ENCODE results near the gene VPS54. TPM values are rescaled to one million over a fixed set of nuclear protein-coding genes. Genes with fewer than 3 reads are reported as not detected.

Gene VPS54
- polyA plus RNA-seq, 3 donors = 11.4 to 17.3 (median 11.5) TPM

DNA sequence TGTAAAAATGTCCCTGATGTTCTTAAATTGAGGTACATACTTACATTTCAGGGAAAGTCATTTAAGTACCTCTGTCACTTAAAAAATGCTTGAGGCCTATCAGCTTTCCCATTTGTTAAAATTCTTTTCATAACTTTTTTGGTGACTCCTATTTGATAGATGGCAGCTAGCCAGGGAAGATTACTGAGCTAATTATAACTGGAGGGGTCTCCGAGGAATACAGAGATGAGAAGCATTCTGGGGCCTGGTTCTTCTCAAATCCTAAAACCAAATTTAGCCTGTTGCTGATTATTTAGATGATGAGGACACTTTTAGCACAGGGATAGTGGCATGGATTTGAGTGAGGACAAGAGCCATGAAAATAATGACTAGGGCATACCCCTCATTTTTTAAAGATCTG is 172.7 kb downstream of the VPS54 start:
- Histone ChIP-seq H4K20me1 (ENCODE audit: insufficient read depth, low read length) (peaks cover 73% of the 10 kb centered on the region), H3K4me3 (replicated peaks in 1 of 3; ENCODE audit: low read depth in 2 of 3, low read length in 3 of 3) (no peak overlapping the region), H3K4me1 (ENCODE audit: control insufficient read depth in 1 of 2, insufficient read depth in 2 of 2, low read length in 2 of 2) (peaks cover 19 to 21% of the 10 kb centered on the region in 2 donors), H3K27me3 (ENCODE audit: control insufficient read depth in 2 of 2, insufficient read depth in 2 of 2, low read length in 2 of 2) (no peaks in the 10 kb centered on the region), H3K4me2 (replicated peaks; ENCODE audit: extremely low read depth, low read length, poor library complexity, severe bottlenecking) (no peak overlapping the region), H3K27ac (ENCODE audit: low read depth in 1 of 2, low read length in 2 of 2) (no peak overlapping the region), H3K9ac (ENCODE audit: insufficient read depth, low read length, poor library complexity, severe bottlenecking) (no peak overlapping the region), H3K36me3 (replicated peaks in 1 of 2; ENCODE audit: control insufficient read depth in 1 of 2, insufficient read depth in 2 of 2, low read length in 2 of 2) (no peaks in the 10 kb centered on the region), H2AFZ (ENCODE audit: insufficient read depth, low read depth, low read length, poor library complexity, severe bottlenecking) (no peak overlapping the region), H3K79me2 (ENCODE audit: insufficient read depth, low read length) (peaks cover 100% of the 10 kb centered on the region), H3K9me3 (replicated peaks in 1 of 2; ENCODE audit: control insufficient read depth in 1 of 2, insufficient read depth in 1 of 2, low read length in 2 of 2) (no peaks in the 10 kb centered on the region)
- Mint-ChIP-seq H3K27me3 (ENCODE audit: low read depth in 3 of 3) (no peaks in the 10 kb centered on the region), H3K36me3 (peaks cover 12% of the 10 kb centered on the region in 2 donors), H3K27ac (peak overlapping the region in 2 of 7 donors; percentile 50), H3K4me3 (no peak overlapping the region), H3K4me1 (peaks cover 53% of the 10 kb centered on the region), H3K9me3 (no peaks in the 10 kb centered on the region)
- no peak for TF ChIP-seq CTCF (IDR thresholded peaks at IDR 0.05)
- DNase-seq = no peak
- no CpG with 5 or more reads among the region's 1 CpG for WGBS (ENCODE audit: insufficient coverage)
- intact Hi-C loops (cut with micrococcal nuclease) = loop anchor here in 1 of 2 donors (10.0 kb wide), 1 partner anchor 262 kb away; the partner anchor contains the start of genes MDH1 and WDPCP

DNA sequence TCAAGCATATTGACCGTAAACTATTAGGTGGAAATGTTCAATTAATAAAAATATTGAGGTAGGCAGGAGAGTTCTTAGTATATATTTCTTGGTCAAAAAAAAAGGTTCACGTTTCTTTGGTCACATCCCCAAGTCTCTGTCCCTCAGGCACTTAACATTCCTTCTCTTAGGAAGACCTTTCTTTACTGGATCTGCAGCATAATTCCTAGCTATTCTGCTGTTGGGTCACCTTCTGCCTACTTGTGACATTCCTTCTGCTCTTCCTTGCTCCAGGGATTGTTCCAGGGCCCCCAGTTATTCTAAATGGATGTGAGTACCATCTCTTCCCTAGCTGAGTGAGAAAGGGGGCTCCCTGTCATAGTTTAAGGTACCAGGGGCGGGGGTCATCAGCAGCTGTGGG is 173.4 kb downstream of the VPS54 start:
- no peak overlapping the region for H3K4me2 ChIP-seq (replicated peaks; ENCODE audit: extremely low read depth, low read length, poor library complexity, severe bottlenecking)

More for the DNA sequence above, 173.4 kb downstream of the VPS54 start:
- Histone ChIP-seq H3K79me2 (ENCODE audit: insufficient read depth, low read length) (peaks cover 100% of the 10 kb centered on the region), H4K20me1 (ENCODE audit: insufficient read depth, low read length) (peaks cover 69% of the 10 kb centered on the region), H3K4me3 (replicated peaks in 1 of 3; ENCODE audit: low read depth in 2 of 3, low read length in 3 of 3) (no peak overlapping the region), H3K27me3 (ENCODE audit: control insufficient read depth in 2 of 2, insufficient read depth in 2 of 2, low read length in 2 of 2) (no peaks in the 10 kb centered on the region), H3K4me1 (ENCODE audit: control insufficient read depth in 1 of 2, insufficient read depth in 2 of 2, low read length in 2 of 2) (peaks cover 19 to 21% of the 10 kb centered on the region in 2 donors), H3K9ac (ENCODE audit: insufficient read depth, low read length, poor library complexity, severe bottlenecking) (no peak overlapping the region), H3K9me3 (replicated peaks in 1 of 2; ENCODE audit: control insufficient read depth in 1 of 2, insufficient read depth in 1 of 2, low read length in 2 of 2) (no peaks in the 10 kb centered on the region), H3K36me3 (replicated peaks in 1 of 2; ENCODE audit: control insufficient read depth in 1 of 2, insufficient read depth in 2 of 2, low read length in 2 of 2) (no peaks in the 10 kb centered on the region), H3K27ac (ENCODE audit: low read depth in 1 of 2, low read length in 2 of 2) (no peak overlapping the region), H2AFZ (ENCODE audit: insufficient read depth, low read depth, low read length, poor library complexity, severe bottlenecking) (no peak overlapping the region)
- no peaks in the 10 kb centered on the region for H3K27me3 Mint-ChIP-seq (ENCODE audit: low read depth in 3 of 3)
- 100% methylated on average over 1 of the region's 3 CpGs for WGBS (ENCODE audit: insufficient coverage)
- peaks cover 12% of the 10 kb centered on the region in 2 donors for H3K36me3 Mint-ChIP-seq
- H3K4me1 Mint-ChIP-seq = peaks cover 53% of the 10 kb centered on the region
- H3K9me3 Mint-ChIP-seq = peaks cover 0 to 1% (median 0%) of the 10 kb centered on the region in 7 donors
- H3K27ac Mint-ChIP-seq = peak overlapping the region in 4 of 7 donors; percentile 18 to 81 (median 64)
- DNase-seq = no peak
- H3K4me3 Mint-ChIP-seq = no peak overlapping the region
- intact Hi-C loops (cut with micrococcal nuclease) = loop anchor here in 1 of 2 donors (10.0 kb wide), 1 partner anchor 261 kb away; the partner anchor contains the start of genes MDH1 and WDPCP
- no peak for TF ChIP-seq CTCF (IDR thresholded peaks at IDR 0.05)
